ENCODE data around the gene ISCU.

DNA sequence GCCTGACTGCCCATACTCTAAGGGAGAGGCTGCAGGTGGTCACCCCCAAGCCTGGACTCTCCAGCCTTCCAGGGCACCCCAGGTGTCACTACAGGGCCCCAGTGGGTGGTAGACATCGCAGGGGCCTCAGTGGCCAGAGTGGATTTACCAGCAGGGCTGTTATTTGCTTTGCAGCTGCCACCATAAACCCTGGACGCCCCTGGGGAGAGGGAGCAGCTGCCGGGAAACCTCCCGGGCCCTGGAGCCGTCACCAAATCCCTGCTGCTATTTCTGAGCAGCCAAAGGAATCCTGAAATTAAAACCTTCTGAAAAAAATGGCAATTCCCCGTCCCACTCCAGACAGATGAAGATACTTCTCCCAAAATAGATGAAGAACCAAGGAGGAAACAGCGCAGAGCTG is 21.6 kb downstream of the ISCU start:
- TF ChIP-seq POLR2AphosphoS5 (IDR thresholded peaks at IDR 0.05; ENCODE audit: low read depth, low read length) (no peak), YY1 (IDR thresholded peaks at IDR 0.05; ENCODE audit: low read depth, low read length) (no peak), CTCF (IDR thresholded peaks at IDR 0.05; ENCODE audit: control extremely low read depth in 1 of 3, insufficient read depth in 1 of 3, low read depth in 1 of 3, low read length in 3 of 3) (no peak), EZH2 (IDR thresholded peaks at IDR 0.05; ENCODE audit: low read depth, low read length, severe bottlenecking) (no peak), ATF3 (IDR thresholded peaks at IDR 0.05; ENCODE audit: insufficient read depth, low read depth, low read length) (no peak), POLR2A (IDR thresholded peaks at IDR 0.05; ENCODE audit: control extremely low read depth in 1 of 2, low read depth in 2 of 2, low read length in 2 of 2) (no peak), KDM1A (IDR thresholded peaks at IDR 0.05; ENCODE audit: borderline replicate concordance, low read length) (no peak), SP2 (IDR thresholded peaks at IDR 0.05; ENCODE audit: low read length) (no peak), EP300 (IDR thresholded peaks at IDR 0.05; ENCODE audit: borderline replicate concordance in 1 of 2, low read depth in 2 of 2, low read length in 2 of 2) (no peak)

Data from H1 (cell line).